Smooth muscle cell of the pulmonary artery (primary cell): ENCODE measurements around the gene SLC43A2. TPM values are rescaled to one million over a fixed set of nuclear protein-coding genes. Genes with fewer than 3 reads are reported as not detected.

Experiments used
- total RNA-seq: library from RNA; depleted of rRNA; stranded (reverse); fragments of >200 nt; gene quantifications from 2 replicates; pipeline ENCODE4 v1.2.3, GENCODE V29; 2014

Gene SLC43A2
- 5.7 and 9.2 TPM in 2 replicates for total RNA-seq

GRCh38 chr17:1627982-1628855 is at the start of gene SLC43A2:
SLC43A2 (minus strand) TSS chr17:1628834; CDS start chr17:1627874, 960 bp downstream.

GRCh38 chr17:1649844-1650501 is 21.3 kb upstream of the SLC43A2 start, which contains the start of gene RILP:
RILP (minus strand) TSS chr17:1649866; CDS start chr17:1649804, 62 bp downstream.

GRCh38 chr17:1645207-1646171 is 16.9 kb upstream of the SLC43A2 start, which contains the start of gene SCARF1:
SCARF1 (minus strand) TSS chr17:1645732; CDS start chr17:1645697, 35 bp downstream.

Other genes with a start within 250 kb of the SLC43A2 start
- gene YWHAE, start 228.6 kb downstream of the SLC43A2 start, total RNA-seq = 283 and 331 TPM in 2 replicates
- gene CRK, start 172.6 kb downstream of the SLC43A2 start, total RNA-seq = 82.9 and 113 TPM in 2 replicates
- gene MYO1C, start 136.1 kb downstream of the SLC43A2 start, total RNA-seq = 283 and 341 TPM in 2 replicates
- gene INPP5K, start 112.2 kb downstream of the SLC43A2 start, total RNA-seq = 37.9 and 38.5 TPM in 2 replicates
- 16.2 and 22.0 TPM in 2 replicates for gene PITPNA, start 66.0 kb downstream of the SLC43A2 start, total RNA-seq
- 0.33 and 0.86 TPM in 2 replicates for gene SCARF1, start 16.9 kb upstream of the SLC43A2 start, total RNA-seq
- 3.8 and 5.3 TPM in 2 replicates for gene RILP, start 21.0 kb upstream of the SLC43A2 start, total RNA-seq
- gene PRPF8, start 56.0 kb upstream of the SLC43A2 start, total RNA-seq = 149 and 174 TPM in 2 replicates
- gene TLCD2, start 81.5 kb upstream of the SLC43A2 start, total RNA-seq = 3.8 and 4.8 TPM in 2 replicates
- 26.3 and 30.7 TPM in 2 replicates for gene WDR81, start 95.9 kb upstream of the SLC43A2 start, total RNA-seq
- 0.20 and 0.63 TPM in 2 replicates for gene SERPINF2, start 114.0 kb upstream of the SLC43A2 start, total RNA-seq
- 6.3 and 86.8 TPM in 2 replicates for gene SERPINF1, start 133.2 kb upstream of the SLC43A2 start, total RNA-seq
- 9.7 TPM in 2 replicates for gene SMYD4, start 201.1 kb upstream of the SLC43A2 start, total RNA-seq
- gene RPA1, start 201.2 kb upstream of the SLC43A2 start, total RNA-seq = 33.6 and 33.9 TPM in 2 replicates